Astrocyte of the hippocampus (primary cell): Measurements from ENCODE around the gene TTLL11.
"Not testable (repeated sequence)": the region's sequence is repeated elsewhere in the genome, so short reads cannot be mapped to it uniquely, and the experiment has no call there.

ENCODE experiments used
- DNase-seq: peaks from one replicate; pipeline ENCODE4 v3.0.0; 2011; ENCODE audit warnings: low read depth, low spot score

TTLL11 gene

DNA sequence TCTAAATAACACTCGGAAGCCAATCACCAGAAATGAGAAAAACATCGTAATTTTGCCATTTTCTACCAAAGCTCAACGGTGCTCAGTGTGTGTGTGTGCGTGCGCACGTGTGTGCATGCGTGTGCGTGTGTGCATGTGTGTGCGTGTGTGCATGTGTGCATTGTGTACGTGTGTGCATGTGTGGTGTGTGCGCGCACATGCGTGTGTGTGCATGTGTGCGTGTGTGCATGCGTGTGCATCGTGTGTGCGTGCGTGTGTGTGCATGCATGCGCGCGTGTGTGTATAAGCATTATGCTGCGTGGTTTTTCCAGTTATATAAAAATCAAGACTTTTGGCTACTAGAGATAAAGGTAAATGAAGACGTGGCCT, 276.7 kb downstream of the TTLL11 start:
- no peak for DNase-seq

DNA sequence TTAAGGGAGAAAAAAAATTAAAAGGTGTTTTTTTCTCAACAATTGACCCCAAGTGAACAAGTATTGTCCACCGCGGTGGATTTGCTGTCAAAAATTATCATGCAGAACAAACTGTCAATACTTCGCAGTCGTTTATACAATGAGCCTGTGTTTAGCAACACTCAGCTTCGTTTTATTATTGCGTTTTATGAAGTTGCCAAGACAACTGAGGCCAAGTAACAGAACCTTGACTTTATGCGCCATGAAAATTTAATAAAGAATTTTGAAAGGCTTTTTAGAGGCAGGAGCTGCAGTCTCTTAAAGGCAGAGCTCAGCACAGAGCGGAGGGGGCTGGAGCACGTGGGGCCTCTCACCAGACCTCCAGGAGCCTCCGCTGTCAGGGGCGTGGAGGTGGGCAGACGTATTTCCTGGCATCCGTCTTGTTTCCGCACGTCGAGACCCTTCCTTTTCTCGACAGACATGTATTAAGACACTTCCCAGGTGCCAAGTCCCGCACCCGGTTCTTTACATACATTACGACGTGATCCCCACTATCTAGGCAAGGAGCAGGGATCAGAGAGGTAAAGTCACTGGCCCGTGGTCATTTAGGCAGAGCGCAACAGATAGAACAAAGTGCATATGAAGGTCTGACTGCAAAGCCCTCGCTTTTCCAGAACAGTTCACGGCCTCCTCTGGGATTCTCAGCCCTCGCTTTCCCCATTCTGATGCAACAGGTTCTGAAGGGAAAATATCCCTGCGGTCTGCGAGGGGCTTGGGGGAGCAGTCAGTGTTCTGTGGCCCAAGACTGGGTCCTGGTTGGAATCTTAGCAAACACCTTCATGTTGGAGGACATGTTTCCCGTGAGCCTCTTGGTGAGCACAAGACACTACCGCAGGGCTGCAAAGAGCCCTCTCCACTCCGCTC, 277.3 kb downstream of the TTLL11 start:
- no peak for DNase-seq

DNA sequence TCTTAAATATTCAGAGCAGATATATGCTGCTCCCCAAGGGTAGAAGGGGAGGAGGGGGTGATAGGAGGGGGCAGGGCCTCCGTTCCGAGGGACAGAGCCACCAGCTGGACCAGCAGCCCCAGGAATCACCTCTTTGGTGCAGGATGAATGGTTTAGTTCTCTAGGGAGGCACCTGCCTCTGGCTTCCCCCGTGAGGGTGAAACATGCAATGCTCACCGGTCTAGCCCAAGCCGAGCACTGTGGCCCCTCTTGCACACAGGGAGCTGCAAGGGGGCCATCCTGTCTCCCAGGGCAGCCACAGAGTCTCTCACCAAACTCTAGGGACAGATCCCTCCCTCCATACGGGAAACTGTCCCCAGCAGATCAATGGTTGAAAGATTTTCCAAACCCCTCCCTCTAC, 278.0 kb downstream of the TTLL11 start:
- no peak for DNase-seq

DNA sequence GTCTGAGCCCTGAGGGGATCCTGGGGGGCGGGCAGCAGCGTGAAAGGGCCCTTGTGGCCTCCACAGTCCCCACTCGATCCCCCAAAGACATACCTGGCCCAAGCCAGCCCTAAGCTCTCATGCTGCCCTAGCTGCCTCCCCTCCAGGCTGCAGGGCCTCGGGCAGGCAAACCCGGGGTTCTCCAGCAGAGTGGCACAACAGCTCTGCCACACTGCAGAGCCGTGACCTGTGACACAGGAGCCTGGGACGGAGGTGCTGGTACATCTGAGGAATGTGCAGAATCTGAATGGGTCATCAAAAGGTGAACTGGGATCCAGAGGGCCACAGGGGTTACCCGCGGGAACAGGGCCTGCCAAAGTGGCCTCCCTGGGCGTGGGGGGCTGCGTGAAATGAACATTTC, 278.5 kb downstream of the TTLL11 start:
- DNase-seq = no peak

DNA sequence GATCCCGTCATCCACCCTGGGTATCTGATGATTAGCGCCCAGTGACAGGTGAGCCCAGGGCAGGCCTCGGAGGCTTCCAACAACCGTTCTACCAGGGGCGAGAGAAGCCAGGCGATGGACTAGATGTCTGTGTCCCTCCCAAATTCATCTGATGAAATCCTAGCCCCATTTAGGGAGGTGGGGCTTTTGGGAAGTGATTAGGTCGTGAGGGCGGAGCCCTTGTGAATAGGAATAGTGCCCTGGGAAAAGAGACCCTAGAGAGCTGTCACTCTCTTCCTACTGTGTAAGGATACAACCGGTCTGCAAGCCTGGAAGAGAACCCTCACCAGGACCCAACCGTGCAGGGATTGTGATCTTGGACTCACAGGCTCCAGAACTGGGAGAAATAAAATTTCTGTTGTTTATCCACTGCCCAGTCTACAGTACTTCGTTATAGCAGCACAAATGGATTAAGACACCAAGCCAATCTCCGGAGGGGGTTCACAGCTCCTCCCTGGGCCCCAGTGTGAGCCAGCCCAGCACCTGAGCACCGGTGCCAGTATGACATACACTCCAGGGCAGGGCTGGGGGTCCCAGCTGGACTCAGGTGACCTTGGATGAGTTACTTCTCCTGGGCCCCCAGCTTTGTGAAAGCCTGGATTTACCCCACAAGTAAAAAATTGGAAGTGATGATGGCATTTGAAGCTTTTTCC, 279.4 kb downstream of the TTLL11 start:
- no peak for DNase-seq

DNA sequence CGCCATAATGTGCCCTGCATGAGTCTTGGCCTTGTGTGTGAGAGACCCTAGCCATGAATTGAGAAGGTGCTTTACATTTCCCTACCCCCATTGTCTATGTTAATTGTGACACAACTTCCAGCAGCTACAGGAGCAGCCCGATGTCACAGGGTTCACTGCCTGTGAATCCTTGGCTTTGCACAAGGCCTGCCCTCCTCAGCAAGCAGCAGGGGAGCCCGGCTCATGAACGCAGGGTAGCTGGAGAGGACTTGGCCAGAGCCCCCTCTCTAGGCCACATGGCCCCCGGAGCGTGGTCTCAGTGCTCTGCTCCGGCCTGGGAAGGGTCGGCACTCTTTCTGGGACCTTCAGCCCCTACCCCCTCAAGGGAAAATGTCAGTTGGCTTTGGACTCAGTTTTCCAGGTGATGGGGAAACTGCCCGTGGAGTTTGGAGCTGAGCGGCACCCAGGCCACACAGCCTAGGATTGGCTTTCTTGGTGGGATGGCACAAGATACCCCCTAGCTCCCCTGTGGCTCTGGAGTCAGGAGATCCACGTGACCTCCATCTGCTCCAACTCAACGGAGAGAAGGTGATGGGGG, 280.9 kb downstream of the TTLL11 start:
- no peak for DNase-seq

DNA sequence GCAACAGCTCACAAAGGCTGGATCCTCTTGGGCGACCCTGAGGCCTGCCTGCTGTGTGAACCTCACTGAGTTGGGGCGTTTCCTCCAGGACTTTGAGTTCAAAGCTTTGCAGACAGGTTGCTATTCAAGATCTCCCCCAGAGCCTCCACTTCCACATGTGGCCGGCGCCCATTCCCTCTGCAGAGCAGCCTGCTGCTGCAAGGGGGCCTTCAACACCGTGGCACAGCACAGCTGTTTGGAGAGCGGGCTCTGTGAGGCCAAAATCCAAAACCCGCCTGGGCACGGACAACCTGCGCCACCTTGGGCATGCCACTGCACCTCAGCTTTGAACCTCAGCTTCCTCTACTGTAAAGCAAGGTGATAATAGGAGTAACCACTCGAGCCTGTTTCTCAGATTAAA, 281.4 kb downstream of the TTLL11 start:
- no peak for DNase-seq

DNA sequence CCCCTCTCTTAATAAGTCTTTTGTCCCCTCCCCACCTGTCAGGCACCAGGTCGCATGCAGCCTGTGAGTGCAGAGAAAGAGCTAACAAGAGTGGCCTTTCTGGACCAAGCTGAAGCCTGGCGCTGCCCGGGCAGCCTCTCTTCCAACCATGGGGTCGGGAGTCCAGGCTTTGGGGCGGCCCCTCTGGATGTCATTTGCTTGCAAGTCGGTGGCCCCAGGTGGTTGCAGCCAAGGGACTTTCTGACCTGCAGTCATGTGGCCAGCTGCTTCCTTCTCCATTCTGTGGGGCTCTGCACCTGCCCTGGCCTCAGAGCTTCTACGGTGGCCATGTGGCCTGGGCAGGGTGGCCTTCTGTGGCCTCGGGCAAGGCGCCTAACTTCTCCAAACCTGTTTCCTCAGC, 282.0 kb downstream of the TTLL11 start:
- no peak for DNase-seq

DNA sequence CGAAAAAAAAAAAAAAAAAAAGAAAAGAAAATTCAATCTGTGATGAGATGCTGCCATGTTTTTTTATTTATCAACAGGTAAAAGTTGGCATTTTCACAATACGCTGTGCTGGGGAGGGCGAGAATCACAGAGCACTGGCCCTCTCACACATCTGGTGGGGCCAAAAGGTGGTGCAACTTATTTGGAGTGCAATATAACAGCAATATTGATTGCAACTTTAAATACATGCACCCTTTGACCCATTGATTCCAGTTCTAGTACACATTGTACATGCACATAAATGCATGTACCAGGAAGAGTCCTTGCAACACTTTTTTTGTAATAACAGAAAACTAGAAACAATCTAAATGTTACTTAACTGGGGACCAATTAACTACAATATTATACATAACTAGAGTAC, 282.6 kb downstream of the TTLL11 start:
- DNase-seq = no peak

DNA sequence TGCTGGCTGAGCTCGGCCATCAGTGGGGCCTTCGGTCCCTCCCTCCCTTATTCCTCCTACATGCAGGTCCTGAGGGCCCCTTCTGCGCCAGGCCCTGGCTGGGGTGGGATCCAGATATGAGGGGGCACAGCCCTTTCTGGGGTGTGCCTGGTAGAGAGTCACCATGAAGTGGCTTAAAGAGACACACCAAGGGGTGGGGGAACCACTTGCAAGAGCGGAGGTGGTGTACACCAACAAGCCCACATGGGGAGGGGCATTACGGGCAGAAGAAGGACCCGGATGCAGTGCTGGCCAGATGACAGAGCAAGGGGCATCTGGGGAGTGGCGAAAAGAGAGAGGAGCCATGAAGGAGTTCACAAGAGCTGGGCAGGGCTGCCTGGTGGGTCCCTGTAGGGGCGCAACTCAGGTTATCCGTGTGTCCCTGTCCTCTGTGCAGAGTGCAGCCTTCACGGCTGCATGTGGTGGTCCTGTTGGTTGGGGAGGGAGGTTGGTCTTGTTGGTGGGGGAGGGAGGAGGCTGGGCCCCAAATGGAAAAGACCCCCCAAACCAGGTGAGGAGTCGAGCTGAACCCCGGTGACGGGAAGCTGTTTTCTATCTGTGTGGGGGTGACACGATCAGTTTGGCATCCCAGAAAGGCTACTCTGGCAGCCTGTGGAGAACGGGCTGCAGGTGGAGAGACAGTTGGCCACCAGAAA, 283.6 kb downstream of the TTLL11 start:
- DNase-seq = no peak

DNA sequence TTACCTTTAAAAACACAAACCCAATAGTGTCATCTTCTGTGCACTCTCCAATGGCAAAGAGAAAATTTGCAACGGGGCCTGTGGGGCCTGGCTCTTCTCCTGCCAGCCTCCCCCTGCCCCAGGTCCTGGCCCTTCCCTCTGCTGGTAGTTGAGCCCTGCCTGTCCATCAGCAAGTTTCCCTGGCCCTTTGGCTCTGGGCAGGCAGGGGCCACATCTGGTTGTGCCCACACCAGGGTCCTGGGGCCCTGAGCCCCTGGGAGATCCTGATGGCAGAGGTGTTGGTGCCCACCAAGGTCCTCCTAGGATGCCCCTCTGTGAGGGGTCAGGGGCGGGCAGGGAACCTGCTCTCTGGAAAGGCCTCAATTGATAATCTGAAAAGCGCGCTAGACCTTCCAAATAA, 284.3 kb downstream of the TTLL11 start:
- no peak for DNase-seq

DNA sequence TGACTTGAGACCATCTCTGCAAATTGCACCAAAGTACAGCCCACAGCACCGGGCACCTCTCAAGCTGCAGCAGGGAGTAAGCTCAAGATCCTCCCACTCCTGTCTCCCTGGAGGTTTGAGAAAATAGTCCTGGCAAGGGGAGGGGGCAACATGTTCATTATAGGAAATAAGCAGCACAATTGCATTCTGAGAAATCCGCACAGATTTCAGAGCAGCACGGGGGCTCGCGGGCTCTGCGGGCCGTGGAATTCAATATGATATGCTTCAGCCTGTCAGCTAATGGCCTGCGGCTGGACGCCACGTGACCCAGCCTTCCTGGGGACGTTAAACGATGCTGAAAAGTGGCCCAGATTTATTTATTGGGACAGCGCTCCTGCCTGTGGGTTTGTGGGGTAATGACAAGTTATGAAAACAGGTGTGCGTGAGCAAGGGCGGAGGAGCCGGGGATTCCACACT, 285.3 kb downstream of the TTLL11 start:
- no peak for DNase-seq

DNA sequence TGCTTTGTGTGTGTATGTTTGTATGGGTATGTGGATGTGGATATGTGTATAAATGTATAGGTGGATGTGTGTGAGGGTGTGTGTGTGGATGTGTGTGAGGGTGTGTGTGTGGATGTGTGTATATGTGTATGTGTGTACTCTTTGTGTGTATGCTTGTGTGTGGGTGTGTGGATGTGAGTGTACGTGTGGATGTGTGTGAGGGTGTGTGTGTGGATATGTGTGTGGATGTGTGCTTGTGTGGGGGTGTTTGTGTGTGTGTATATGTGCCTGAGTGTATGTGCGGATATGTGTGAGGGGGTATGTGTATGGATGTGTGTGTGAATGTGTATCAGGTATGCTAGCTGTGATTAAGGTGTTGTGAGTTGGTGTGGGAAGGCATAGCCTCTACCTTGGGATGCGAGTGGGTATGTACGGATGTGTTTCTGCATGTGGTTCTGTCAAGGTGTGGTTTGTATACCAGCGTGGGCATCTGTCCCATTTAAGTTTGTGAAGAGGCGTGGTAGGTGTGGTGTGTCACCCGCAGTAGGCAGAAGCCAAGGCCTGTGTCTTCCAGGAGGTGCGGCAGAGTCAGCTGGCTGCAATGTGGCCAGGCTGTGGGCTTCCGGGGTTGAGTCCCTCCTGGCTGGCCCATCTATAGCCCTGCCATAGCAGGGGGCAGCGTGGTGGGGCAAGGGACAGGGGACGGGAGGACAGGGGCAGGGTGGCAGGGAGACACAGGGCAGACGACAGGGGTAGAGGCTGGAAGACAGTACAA, 285.9 kb downstream of the TTLL11 start:
- no peak for DNase-seq

DNA sequence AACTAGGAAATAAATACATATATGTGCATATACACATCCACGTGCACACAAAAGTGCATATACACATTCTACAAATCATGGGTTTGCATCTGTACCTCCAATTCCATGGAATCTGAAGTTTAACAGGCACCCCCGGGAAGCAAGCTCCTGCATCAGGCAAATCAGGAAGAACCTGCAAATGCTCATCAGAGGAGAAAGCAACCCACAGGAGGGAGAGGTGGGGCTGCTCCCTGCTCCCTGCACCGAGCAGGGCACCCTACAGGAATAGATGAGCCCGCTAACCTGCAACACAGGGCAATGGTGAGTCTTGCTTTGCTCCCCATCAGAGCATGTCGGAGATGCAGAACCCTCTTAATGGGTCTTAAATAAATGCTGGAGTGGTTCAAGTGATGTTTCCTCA, 290.4 kb downstream of the TTLL11 start:
- DNase-seq = no peak

DNA sequence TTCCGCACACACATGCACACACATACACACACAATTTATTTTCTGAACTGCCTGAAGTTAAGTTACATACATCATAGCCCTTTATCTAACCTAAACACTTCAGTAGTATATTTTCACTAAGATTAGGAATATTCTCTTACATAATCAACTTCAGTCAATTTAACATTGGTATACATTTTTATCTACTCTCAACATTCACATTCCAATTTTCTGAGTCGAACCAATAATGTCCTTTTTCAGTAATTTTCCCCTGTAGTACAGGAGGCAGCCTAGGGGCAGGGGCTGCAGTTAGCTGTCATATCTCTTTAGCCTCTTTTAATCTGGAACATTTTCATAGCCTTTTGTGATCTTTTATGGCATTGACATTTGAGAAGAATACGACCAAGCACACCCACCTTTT, 291.5 kb downstream of the TTLL11 start:
- no peak for DNase-seq

DNA sequence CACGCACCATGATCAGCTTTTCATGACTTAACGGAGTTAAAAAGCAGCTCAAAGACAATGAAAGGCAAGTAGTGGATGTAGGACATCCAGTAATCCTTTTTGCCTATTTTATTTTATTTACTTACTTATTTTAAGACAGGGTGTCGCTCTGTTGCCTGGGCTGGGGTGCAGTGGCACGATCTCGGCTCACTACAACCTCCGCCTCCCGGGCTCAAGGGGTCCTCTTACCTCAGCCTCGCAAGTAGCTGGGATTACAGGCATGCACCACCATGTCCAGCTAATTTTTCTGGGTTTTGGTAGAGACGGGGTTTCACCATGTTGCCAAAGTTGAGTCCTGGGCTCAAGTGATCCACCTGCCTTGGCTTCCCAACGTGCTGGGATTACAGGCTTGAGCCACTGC, 292.7 kb downstream of the TTLL11 start:
- no peak for DNase-seq

DNA sequence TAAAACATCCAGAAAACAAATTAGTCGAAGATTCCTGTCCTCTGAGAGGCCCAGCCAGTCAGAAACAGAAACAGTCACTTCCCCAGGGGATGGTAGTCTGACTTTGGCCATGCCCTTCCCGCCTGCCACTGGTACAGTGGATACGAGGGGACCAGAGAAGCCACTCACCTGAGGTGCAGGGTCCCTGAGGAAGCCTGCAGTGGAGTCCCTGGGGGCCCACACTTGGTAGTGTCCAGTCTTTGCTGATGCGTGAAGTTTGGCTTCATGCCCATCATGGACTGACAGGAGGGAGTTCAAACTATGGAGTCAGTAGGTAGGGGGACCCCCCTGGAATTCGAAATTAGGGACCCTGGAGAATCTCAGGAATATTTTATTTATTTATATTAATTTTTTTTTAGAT, 294.2 kb downstream of the TTLL11 start:
- no peak for DNase-seq

DNA sequence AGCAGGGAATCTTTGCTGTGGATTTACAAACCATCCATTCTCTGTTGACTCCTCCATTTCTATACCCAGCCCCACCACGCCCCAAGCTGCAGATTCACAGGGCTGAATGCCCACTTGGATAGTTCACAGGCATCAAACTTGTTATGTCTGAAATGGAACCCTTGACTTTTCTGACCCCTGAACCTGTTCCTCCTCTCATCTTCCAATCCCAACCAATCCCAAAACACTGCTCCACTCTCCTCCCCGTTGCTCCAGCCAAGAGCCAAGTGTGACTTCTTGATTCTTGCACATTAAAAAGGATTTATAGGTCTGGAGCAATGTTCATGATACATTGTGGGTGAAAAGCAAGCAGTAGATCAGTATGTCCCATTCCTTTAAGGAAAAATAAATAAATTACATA, 296.0 kb downstream of the TTLL11 start:
- no peak for DNase-seq

DNA sequence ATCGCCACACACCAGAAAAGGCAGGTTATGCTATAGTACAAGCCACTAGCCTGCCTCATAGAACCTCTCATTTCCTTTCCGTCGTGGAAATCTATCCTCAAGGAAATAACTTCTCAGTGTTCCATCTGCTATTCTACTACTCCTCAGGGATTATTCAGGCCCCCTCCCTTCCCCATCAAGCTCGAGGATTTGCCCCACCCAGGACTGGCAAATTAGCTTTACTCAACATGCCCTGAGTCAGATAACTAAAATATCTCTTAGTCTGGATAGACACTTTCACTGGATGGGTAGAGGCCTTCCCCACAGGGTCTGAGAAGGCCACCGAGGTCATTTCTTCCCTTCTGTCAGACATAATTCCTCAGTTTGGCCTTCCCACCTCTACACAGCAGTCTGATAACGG, 298.8 kb downstream of the TTLL11 start:
- DNase-seq = not testable (repeated sequence)

DNA sequence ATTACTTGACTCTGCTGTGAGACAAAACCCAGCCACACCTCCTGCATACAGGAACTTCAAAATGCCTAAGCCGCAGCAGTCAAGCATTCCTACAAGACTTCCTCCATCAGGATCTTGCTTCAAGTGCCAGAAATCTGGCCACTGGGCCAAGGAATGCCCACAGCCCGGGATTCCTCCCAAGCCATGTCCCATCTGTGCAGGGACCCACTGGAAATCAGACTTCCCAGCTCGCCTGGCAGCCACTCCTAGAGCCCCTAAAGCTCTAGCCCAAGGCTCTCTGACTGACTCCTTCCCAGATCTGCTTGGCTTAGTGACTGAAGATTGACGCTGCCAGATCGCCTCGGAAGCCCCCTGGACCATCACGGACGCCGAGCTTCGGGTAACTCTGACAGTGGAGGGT, 300.6 kb downstream of the TTLL11 start:
- not testable (repeated sequence) for DNase-seq

DNA sequence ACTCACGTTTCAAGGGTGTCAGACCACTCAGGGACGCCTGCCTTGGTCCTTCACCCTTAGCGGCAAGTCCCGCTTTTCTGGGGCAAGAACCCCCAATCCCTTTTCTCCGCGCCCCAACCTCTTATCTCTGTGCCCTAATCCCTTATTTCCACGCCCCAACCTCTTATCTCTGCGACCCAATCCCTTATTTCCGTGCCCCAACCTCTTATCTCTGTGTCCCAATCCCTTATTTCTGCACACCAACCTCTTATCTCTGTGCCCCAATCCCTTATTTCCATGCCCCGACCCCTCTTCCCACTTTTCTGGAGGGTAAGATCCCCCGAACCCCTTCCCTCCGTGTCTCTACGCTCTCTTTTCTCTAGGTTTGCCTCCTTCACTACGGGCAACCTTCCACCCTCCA, 302.3 kb downstream of the TTLL11 start:
- DNase-seq = no peak
